ENCODE results near the gene ZWILCH.

- TF ChIP-seq CTCF (IDR thresholded peaks at IDR 0.05 in 8 of 11, conservative IDR thresholded peaks at IDR 0.05 in 3 of 11) (peak in 6 of 11 experiments; percentile 9 to 36 (median 22)), POLR2A (IDR thresholded peaks at IDR 0.05) (peak; percentile 77 to 94 (median 90))
These were observed at the start of gene ZWILCH, which contains the start of gene RPL4 for GRCh38 chr15:66504563-66505429.
